ENCODE measurements around the gene OSBPL9.
"Not testable (repeated sequence)": the region's sequence is repeated elsewhere in the genome, so short reads cannot be mapped to it uniquely, and the experiment has no call there.

OSBPL9 gene

DNA sequence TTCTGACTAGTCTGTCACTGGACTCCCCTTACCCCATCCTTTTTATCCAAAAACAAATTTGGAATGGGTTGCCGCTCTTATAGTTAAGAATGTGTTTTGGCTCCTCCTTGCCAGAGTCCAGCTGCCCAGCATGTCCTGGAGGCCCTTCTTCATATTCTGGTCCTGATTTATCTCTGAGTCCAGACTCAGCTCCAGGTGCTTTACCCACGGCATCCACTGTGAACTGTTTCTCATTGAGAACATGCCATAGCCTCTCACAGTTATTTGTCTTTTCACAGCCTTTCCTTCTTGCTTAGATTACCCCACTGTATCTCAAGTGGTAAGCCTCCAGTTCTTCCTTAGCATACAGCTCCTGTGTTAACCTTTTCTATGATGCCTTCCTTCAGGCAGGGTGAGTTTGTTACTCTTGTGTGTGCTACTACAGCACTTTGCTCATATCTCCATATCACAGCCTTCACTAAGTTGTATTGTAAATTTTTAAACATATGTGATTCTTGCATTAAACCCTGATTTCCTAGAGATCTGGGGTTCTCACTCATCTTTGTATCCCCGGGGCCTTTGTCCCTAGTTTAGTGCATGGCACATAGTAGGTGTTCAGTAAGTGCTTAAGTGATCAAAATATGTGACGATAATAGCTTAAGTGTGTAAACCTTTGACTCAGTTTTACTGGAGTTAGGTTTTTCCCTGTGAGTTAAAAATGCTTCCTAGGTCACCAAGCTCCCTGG is 116.0 kb downstream of the OSBPL9 start:
- FAIRE-seq (no peak), DNase-seq (ENCODE audit: insufficient read length, low spot score) (no peak)

- not testable (repeated sequence) for DNase-seq (ENCODE audit: insufficient read length, low spot score); FAIRE-seq
Observed at GRCh38 chr1:51733426-51733774, 116.5 kb downstream of the OSBPL9 start.

DNA sequence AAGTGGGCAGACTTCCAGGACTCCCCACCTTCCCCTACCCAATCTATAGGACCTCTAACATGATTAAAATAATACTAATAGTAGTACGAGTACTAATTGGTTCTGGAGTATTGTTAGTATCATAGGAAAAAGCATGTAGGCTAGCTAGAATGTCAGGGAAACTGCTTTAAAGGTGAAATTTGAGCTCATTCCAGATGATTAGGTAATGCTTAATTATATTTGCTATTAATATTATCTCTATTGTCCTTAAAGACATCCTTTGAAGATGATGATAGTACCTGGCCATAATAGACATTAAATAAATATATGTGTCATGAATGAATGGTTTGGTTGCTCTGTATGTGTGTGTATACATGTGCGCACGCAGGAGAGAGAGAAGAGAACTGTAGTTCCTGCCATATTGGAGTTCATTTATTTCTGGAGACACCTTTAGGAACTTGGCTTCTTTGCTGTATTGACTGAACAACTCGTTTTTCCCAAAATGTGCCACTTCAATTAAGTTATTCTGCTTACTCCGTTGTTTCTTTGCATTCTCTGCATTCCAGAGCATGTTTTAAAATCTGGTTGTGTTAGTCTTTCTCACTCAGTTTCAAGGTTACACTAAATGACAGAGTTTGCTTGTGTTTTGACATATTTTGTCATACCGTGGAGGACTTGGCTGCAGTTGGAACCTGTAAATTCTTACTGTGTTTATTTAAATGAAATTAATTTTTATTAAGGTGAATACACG is 117.1 kb downstream of the OSBPL9 start:
- DNase-seq (ENCODE audit: insufficient read length, low spot score) (no peak), FAIRE-seq (no peak)

DNA sequence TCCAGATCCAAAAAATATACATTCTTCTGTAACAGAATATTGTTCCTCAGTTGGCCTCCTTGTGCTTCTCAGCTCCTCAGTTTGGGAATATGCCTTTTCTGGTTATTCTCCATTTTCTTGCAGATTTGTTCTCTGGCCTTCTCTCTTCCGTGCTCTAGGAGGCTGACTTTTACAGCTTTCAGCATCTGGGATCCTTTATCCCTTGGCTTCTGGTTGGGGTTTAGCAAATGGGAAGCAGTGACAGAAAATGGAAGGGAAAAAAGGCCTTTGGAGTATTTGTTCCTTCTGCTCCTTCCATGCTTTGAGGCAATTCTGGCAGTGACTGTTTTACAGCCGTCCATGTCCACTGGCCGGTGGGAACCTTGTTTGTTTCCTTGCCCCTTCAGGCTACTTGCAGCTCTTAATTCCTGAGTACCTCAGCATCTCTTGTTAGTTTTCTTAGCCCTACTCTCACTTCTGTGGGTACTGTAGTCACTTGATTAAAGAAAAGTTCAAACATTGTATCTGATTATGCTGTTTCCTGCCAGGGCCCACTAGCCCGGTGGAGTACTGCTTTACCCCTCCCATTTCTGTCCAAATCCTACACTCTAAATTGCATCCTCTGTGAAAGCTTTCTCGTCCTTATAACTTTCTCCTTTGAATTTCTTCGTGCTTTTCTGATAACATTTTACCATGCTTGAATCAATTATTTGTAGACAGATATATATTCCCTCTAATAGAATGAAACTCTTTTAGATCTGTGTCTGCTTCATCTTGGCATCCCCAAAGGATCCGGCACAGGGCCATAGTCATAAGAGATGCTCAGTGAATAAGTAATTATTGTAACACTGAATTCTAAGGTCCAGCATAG is 118.2 kb downstream of the OSBPL9 start:
- FAIRE-seq (no peak), DNase-seq (ENCODE audit: insufficient read length, low spot score) (no peak)

- no peak for DNase-seq (ENCODE audit: insufficient read length, low spot score)
- no peak for FAIRE-seq
Observed at GRCh38 chr1:51735746-51736254, 118.9 kb downstream of the OSBPL9 start.

DNA sequence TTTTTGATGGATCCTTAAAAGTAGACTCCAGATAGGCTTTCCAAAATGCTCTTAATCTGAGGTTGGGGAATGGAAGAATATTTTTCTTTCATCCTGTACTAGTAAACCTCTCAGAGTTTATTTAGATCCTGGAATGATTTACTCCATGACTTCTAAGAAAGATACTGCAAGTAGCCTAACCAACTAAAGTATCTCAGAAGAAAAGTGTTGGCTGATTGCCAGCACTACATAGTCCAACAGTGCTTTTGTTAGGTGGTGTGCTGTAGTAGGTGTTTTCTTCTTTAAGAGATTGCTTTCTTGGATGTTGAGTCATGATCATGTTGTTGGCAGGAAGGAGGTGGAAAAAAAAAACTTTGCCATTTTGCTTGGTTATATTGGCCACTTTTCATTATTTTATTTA is 119.8 kb downstream of the OSBPL9 start:
- FAIRE-seq: no peak
- DNase-seq (ENCODE audit: insufficient read length, low spot score): no peak

DNA sequence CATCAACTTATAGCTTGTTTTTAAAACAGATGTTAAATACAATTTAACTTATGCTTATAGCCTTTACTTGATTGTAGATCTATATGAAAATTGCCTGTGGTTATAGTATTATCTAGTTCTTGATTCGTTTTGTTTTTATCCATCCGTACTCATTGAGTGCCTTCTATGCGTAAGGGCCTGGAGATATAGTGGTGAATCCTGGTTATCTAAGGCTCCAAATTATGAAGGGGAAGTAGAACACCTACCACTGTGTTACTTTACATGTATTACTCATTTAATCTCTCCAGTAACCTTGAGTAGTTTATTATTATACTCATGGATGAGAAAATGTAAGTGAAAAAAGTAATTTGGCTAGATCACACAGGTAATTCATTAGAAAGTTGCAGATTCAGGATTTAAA is 121.8 kb downstream of the OSBPL9 start:
- no peak for DNase-seq (ENCODE audit: insufficient read length, low spot score)
- no peak for FAIRE-seq

DNA sequence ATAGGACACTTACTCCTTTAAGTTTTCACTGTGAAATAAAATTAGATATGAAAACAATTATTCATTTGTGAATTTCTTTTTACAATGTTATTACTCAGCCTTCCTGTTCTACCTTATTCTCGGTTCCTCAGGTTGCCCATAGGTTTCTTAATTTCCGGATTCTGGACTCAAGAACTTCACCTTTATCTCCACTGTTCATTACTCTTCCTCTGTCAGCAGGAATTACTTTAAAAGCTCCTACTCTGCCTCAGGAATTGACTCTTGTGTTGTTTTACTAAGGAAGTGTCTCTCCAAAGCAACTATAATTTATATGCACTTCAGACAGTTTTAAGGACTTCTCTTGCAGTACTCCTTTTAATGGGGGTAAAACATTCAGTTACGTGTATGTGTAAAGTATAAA is 123.8 kb downstream of the OSBPL9 start:
- DNase-seq (ENCODE audit: insufficient read length, low spot score): no peak
- FAIRE-seq: no peak

DNA sequence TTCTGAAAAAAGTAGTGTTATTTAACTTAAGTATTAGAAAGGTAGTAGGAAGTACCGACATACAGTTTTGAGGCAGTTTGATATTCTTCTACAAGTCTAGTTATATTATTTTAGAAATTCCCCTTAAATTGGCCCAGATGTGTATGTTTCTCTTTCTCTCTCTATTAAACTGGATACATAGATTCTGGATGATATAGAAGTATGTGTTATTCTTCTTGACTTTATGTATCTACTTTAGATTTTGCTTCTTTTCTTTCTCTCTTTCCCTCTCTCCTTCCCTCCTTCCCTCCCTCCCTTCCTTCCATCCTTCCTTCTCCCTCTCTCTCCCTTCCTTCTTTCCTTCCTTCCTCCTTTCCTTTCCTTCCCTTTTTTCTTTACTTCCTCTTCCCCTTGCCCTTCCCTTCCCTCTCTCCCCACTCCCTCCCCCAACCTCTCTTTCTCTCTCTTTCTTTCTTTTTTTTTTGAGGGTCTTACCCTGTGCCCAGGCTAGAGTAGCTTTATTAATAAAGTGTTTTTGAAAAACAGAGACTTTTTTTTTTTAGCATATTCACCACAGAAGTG is 124.3 kb downstream of the OSBPL9 start:
- no peak for FAIRE-seq

GRCh38 chr1:51744506-51745303 is 127.8 kb downstream of the OSBPL9 start:
- DNase-seq (ENCODE audit: insufficient read length, low spot score): no peak
- FAIRE-seq: no peak

More for the DNA sequence above, 124.3 kb downstream of the OSBPL9 start:
- DNase-seq (ENCODE audit: insufficient read length, low spot score): no peak

DNA sequence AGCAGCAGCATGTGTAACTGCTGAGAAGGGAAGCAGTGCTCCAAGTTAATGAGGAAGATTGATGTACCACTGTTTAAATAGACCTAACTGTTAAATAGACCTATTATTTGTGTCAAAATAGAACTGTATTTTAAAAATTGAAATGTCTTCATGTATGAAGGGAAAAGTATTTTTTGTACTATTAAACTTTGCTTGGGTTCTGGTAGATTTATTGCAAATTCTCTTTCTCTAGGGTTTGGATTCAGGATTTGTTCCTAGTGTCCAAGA is 128.3 kb downstream of the OSBPL9 start:
- DNase-seq (ENCODE audit: insufficient read length, low spot score) (no peak), FAIRE-seq (no peak)

GRCh38 chr1:51749151-51749550 is 132.3 kb downstream of the OSBPL9 start:
- FAIRE-seq (no peak), DNase-seq (ENCODE audit: insufficient read length, low spot score) (no peak)

DNA sequence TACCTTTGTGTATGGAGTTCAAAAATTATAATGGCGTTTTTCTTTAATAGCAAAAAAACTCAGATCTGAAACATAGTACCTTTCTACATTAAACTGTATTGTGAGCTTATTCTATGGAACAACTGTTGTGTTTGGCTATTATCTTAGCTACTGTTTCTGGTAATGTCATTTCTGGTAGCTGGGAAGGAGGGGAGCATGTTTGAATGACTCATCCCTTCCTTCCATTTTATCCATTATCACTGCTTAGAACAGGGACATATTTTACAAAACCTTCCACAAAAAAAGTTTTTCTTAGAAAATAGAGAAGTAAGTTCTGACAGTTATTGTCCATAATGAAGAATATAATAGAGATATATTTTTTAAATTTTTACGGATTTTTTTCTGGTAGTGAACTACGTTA is 133.3 kb downstream of the OSBPL9 start:
- DNase-seq (ENCODE audit: insufficient read length, low spot score) (no peak), FAIRE-seq (no peak)

GRCh38 chr1:51750729-51751128 is 133.8 kb downstream of the OSBPL9 start:
- DNase-seq (ENCODE audit: insufficient read length, low spot score): no peak
- no peak for FAIRE-seq

GRCh38 chr1:51752073-51752948 is 135.4 kb downstream of the OSBPL9 start:
- no peak for FAIRE-seq

GRCh38 chr1:51753969-51754368 is 137.1 kb downstream of the OSBPL9 start:
- DNase-seq (ENCODE audit: insufficient read length, low spot score): no peak
- FAIRE-seq: no peak

More at GRCh38 chr1:51752073-51752948, 135.4 kb downstream of the OSBPL9 start:
- no peak for DNase-seq (ENCODE audit: insufficient read length, low spot score)

- FAIRE-seq: no peak
- no peak for DNase-seq (ENCODE audit: insufficient read length, low spot score)
Observed at GRCh38 chr1:51754666-51755065, 137.8 kb downstream of the OSBPL9 start.

GRCh38 chr1:51755437-51755836 is 138.5 kb downstream of the OSBPL9 start:
- no peak for FAIRE-seq

GRCh38 chr1:51756290-51756689 is 139.4 kb downstream of the OSBPL9 start:
- DNase-seq (ENCODE audit: insufficient read length, low spot score): no peak
- no peak for FAIRE-seq

More at GRCh38 chr1:51755437-51755836, 138.5 kb downstream of the OSBPL9 start:
- no peak for DNase-seq (ENCODE audit: insufficient read length, low spot score)
